Non-pigmented ciliary epithelial cell (primary cell): Measurements from ENCODE around the gene CBFA2T3.
"Not testable (repeated sequence)": the region's sequence is repeated elsewhere in the genome, so short reads cannot be mapped to it uniquely, and the experiment has no call there.

Source experiments
- DNase-seq: peaks from one replicate; pipeline ENCODE4 v3.0.0-alpha.2; 2010; ENCODE audit warnings: low read depth

The CBFA2T3 gene

DNA sequence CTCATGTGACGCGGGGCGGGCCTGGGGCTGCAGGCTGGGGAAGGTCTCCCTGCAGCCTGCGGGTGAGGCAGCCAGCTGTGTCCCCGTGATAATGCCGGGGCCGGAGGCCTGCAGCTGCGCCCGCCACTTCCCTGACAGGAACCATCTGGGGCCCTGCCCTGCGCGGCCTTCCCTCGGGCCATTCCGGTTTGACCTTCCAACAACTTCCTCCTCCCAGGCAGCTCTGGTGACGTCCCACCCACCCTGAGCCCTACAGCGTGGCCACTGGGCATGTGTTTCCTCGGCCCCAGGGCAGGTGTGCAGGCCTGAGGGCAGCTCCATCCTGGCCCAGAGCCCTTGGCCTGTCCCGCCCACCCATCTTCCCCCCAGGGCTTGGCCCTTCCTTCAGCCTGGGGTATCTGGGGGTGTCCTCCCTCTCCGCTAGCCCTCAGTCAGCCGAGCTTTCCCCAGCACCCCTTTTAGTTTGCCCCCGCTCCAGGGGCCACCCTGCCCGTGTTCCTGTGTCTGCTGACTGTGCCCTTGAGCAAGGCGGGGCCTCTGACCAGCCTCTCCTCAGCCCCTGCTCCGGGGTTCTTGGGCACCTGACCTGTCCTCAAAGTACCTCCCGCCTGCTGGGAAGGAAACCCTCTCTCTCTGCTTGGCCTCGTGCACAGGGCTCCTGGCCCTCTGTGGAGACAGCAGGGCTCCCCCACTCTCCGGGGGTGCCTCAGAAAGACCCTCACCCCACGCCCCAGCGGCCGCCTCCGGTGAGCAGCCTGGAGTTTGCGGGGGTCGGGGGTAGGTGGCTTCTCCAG lies at the start of gene CBFA2T3:
Gene CBFA2T3, minus strand, starts transcription at position 190 of the 794 bp plus-strand sequence. CDS start 400 bp downstream, outside the sequence.
- DNase-seq = no peak

DNA sequence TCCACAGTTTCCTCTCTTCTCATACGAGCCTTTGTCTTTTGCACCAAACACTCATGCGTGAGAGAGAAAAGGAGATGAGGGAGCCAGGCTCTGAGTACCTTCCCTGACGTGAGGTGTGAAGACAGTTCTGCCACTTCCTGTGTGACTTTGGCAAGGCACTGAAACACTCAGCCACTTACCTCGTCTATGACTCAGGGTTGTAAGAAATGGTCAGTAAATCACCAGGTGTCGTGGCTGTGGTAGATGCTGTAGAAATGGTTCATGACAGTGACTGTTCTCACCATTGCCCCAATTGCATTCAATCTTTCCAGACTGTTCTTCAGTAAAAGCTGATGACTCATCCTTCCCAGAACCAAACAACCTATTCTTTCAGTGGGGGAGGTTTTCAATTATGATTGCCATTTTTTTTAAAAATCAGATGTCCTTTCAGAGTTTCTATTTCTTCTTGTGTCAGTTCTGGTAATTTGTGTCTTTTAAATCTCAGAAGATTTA lies 49.2 kb upstream of the CBFA2T3 start:
- DNase-seq = no peak

- no peak for DNase-seq
Observed at GRCh38 chr16:89025636-89026035, 48.6 kb upstream of the CBFA2T3 start.

- DNase-seq = no peak
Observed at GRCh38 chr16:89024546-89025060, 47.6 kb upstream of the CBFA2T3 start.

DNA sequence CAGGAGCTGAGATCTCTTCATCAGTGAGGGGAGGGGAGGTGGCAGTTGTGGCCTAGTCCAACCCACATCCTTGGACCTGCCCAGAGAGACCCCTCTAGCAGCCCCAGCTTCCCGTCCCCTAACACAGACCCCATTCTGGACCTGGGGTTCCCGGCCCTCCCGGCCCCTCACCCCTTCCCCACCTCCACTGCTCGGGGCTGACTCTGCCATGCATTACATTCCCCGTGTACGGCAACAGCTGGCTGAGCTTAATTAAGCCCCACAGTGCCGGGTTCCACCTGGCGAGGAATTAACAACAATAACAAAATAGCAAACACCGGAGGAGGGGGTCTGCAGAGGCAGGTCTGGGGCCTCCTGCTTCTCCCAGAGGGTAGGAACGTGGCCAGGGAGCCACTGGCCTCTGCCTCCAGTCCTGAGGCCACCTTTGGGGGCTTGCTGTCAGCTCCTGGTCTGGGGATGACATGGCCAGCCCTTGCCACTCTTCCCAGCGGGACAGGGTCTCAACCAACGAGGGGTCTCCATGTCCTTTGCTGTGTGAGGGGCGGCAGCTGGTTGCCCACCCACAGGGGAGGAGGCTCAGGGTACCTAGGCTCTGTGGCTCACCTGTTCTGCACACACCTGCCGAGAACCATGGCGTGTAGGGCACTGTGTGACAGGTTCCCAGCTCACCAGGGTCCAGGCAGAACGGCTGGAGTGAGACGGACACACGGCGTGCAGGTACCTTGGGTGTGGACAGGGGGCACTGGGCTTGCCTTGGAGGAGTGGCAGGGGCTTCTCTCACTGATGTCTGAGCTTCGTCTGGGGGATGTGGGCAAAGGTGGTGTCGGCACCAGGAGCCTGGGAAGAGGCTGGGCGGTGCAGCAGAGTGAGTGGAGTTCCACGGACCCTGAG lies 46.9 kb upstream of the CBFA2T3 start:
- DNase-seq = no peak

DNA sequence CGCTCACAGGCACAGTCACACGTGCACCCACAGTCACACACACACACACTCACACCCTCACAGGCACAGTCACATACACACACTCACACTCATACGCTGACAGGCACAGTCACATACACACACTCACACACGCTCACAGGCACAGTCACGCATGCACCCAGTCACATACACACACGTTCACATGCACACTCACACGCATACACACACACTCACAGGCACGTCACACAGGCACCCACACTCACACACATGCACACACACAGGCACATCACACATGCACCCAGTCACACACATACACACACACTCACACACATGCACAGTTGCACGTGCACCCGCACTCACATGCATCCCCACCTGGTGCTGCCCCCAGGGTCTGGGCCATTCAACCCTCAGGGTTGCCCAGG lies 46.1 kb upstream of the CBFA2T3 start:
- DNase-seq = no peak

DNA sequence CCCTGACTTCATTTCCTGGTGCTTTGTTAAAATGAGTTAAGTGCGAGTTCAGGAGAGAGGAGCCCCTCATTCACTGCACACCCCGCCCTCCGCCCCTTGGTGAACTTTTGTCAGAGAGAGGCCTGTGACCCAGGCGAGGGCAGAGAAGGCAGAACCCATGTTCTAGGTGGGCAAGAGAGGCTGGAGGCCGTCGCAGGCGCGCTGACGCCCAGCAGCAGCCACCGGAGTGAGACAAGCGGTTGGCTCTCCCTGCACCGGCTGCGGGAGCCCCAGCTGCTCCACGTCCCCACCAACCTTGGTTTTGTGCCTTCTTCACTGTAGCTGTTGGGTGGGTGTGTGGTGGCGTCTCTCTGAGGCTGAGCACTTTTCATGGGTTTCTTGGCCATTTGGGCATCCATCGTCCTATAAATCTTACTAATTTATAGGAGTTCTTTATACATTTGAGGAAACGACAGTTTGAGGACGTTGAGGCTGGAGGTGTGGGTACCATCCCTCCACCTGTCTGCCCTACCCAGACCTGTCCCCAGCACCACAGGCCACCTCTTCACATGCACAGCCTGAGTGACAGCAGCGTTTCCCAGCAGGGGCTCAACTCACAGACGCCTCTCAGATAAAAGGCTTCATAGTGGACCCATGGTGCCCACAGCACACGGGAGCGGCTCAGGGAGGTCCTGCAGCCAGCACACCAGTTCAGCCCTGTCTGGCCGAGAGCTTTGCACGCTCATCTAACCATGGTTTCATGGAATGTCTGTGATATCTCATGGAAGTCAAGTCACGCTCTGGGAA lies 45.2 kb upstream of the CBFA2T3 start:
- DNase-seq = no peak

- no peak for DNase-seq
Observed at GRCh38 chr16:89020925-89021595, 44.1 kb upstream of the CBFA2T3 start.

GRCh38 chr16:89020068-89020924 lies 43.3 kb upstream of the CBFA2T3 start:
- no peak for DNase-seq

- no peak for DNase-seq
Observed at GRCh38 chr16:89019511-89019910, 42.5 kb upstream of the CBFA2T3 start.

DNA sequence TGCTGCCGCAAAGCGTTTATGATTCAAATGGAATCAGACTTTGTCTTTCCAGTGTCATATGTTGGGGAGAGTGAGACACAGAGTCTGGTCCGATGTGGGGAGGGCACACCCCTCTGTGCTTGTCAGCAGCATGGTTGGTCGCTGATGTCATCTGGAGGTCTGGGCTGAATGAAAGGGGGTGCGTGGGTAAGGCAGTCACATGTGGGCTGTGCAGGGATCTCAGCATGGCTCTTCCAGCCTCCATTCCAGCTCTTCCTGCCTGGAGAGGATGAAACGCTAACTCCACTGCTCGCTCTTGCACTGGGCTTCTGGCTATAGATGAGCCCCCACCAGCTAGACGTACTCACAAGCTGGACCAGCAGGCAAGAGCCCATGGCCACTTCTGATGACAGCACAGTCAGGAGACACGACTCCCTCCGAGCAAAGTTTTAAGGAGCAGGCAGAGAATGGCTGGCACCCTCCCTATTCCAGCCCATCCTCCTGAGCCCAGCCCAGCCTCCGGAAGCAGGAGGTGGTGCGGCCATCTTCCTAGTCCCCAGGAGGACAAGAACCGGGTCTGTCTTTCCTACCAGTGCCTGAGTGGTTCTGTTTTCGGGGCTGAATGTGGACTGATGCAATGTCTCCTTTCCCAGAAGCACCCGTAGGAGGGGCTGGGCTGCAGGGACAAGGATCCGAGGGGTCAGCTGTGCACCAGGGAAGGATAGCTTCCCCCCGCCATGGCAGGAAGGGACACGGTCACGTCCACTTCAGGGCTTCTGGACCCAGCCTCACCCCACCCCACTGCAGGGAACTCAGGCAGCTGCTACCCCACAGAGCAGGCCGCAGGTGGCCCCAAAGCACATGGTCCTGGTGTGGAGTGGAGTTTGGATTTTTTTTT lies 41.5 kb upstream of the CBFA2T3 start:
- no peak for DNase-seq

DNA sequence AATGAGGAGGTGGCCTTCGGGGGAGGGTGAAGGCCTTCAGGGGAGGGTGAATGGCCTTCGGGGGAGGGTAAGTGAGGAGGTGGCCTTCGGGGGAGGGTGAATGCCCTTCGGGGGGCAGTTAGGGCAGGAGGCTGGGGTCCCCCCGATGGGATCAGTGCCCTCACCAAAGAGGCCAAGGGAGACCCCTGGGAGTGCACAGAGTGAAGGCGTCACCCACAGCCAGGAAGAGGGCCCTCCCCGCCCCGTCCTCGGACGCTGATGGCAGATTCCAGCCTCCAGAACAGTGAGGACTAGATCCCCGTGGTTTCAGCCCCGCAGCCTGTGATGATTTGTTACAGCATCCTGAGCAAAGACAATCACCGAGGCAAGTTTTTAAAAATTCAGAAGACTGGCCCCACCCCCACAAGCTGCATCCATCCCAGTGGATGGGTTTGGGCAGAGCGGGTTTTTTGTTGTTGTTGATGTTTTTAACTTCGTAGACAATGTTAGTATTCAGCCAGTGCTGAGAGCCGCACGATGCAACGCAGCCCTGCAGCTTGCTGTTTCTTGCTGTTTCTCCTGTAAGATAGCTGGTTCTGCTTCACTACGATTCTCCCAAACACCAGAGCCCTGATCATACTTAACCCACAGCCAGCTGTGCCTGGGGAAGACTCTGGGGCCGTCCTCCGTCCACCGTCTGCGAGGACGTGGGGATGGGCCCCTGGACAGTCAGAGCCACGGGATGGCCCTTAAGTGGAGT lies 40.7 kb upstream of the CBFA2T3 start:
- no peak for DNase-seq

- not testable (repeated sequence) for DNase-seq
Observed at GRCh38 chr16:89016561-89016960, 39.6 kb upstream of the CBFA2T3 start.

DNA sequence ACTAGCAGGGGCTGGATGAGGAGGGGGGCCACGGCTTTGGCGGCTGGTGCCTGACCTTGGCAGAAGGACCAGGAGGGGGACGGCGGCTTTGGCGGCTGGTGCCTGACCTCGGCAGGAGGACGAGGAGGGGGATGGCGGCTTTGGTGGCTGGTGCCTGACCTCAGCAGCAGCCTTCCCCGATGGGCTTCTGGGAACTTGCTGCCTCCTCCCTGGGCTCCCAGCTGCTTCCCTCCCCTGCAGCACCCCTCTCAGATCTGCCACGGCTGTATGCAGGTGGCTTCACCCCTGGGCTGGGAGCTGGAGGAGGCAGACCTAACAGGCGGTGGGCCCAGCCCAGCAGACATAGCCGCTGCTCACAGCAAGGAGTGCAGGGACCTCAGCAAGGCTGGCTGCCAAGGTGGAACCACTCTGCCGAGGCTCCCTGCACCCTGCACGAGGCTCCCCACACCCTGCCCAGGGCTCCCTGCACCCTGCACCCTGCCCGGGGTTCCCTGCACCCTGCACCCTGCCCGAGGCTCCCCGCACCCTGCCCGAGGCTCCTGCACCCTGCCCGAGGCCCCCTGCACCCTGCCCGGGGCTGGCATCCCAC lies 38.4 kb upstream of the CBFA2T3 start:
- no peak for DNase-seq

GRCh38 chr16:89014403-89015230 lies 37.6 kb upstream of the CBFA2T3 start:
- DNase-seq = no peak

DNA sequence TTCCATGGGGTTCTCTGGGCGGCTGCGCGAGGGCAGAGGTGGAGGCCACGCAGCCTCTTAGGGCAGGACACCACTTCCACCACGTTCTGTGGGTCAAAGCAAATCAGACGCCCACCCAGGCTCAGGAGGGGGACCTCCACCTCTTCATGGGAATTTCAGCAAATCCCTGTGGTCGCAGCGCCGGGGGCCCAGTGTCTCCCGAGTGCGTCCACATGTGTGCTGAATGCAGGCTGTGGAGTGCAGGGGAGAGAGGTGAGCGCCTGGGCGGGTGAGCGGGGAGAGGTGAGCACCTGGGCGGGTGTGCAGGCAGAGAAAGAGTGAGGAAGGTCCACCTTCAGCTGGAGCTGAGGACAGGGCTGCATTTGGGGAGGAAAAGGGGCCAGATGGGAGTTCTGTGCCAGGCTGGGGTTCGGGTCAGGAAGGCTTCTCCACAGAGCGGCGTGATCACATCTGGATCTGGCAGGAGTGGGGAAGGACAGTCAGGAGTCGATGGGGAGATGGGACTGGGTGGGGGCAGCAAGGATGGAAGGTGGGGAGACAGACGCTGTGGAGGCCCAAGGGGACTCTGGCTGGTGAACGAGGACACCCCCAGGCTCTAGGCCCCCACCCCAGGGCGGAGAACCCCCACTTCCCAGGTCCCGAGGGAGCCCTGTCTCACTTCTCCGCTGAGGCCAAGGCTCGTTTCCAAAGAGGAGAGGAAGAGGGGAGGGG lies 36.8 kb upstream of the CBFA2T3 start:
- DNase-seq = no peak

GRCh38 chr16:89013111-89013510 lies 36.1 kb upstream of the CBFA2T3 start:
- no peak for DNase-seq
